Measurements from ENCODE around the gene PRDM16. TPM values are rescaled to one million over a fixed set of nuclear protein-coding genes. Genes with fewer than 3 reads are reported as not detected.

Gene PRDM16
- total RNA-seq, 1 donor from 2014 or later = 12.9 TPM

DNA sequence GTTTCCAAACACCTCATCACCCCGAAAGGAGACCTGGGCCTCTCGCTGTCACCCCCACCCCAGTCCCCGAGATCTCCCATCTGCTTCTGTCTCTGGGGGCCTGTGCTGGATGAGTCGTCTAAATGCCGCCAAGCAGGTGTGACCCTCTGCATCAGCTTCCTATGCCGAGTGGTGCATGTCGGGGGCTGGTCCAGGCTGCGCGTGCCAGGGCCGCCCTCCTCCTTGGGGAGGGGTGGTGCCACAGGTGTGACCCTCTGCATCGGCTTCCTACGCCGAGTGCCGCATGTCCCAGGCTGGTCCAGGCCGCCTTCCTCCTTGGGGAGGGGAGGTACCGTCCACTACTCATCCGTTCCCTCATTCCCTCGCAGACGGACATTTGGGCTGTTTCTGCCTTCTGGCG, 115.7 kb downstream of the PRDM16 start:
- intact Hi-C loops (cut with DNase I) = loop anchor here (5.0 kb wide), 3 partner anchors 117 to 163 kb away; partner anchors contain the start of gene PRDM16
- DNase-seq (ENCODE audit: low spot score) = no peak

DNA sequence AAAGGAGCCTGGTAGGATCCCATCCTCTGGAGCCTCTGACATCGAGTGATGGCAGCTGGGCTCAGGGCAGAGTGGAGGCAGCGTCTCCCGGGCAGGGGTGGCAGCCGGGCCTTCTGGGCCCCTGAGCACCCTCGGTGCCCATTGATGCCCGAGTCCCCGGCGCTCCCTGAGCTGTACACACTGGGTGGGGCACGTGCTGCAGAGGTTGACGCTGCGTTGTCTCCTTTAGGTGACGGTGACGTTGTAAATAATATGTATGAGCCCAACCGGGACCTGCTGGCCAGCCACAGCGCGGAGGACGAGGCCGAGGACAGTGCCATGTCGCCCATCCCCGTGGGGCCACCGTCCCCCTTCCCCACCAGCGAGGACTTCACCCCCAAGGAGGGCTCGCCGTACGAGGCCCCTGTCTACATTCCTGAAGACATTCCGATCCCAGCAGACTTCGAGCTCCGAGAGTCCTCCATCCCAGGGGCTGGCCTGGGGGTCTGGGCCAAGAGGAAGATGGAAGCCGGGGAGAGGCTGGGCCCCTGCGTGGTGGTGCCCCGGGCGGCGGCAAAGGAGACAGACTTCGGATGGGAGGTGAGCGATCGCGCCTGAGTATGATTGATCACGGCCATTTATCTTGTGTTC, 117.0 kb downstream of the PRDM16 start:
- intact Hi-C loops (cut with DNase I) = loop anchor here (5.0 kb wide), 3 partner anchors 119 to 161 kb away; partner anchors contain the start of gene PRDM16
- DNase-seq (ENCODE audit: low spot score) = no peak

DNA sequence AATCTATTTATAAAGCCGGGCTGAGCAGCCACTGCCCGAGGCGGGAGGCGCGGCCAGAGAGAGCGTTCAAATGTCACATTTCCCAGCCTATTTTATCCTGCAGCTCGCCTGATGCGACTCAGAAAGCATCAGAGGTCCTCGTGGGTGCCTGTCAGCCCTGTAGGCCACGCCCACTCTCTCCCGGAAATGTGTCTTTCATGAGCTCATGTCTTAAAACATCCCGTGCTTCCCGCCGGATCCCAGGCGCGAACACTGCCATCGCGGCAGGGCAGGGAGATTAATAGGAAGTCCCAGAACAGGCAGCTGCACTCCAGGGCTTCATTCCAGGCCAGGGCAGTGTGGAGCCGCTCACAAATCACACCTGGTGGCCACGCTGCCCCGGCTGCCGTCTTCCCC, 117.5 kb downstream of the PRDM16 start:
- intact Hi-C loops (cut with DNase I) = loop anchor here (5.0 kb wide), 3 partner anchors 119 to 161 kb away; partner anchors contain the start of gene PRDM16
- DNase-seq (ENCODE audit: low spot score) = peak; percentile 93

DNA sequence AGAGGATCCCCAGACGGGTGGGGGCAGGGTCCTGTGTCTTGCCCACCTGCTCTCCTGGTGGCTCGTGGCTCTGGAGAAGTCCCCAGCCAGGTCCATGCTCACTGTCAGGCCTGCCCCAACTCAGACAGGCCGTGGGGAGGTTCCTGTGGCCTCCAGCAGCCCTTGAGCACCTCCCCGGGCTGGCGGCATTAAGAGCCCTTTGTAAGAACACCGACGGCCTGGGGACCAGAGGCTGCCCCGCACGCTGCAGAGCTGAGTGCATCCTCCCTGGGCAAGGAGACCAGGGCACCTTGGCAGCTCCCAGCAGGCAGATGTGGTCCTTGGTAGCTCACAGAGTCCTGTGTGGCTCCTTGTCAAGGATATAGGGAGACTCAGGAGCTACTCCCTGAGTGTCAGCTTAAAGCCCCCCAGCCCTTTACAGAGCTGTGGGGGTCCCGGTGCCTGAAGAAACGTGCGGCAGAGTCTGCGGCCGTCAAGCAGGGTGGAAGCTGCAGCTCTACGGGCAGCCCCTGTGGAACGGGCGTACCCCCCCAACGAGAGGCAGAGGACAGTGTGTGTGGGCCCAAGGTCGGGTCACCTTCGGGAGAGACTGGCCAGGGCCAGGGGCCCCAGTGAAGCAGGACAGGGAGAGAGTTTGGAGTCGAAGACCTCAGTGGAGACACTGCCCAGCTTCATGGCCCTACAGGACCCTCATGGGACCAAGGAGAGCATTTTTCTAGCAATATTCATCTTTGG, 118.6 kb downstream of the PRDM16 start:
- intact Hi-C loops (cut with DNase I) = loop anchor here (5.0 kb wide), 3 partner anchors 120 to 160 kb away; partner anchors contain the start of gene PRDM16
- DNase-seq (ENCODE audit: low spot score) = no peak

DNA sequence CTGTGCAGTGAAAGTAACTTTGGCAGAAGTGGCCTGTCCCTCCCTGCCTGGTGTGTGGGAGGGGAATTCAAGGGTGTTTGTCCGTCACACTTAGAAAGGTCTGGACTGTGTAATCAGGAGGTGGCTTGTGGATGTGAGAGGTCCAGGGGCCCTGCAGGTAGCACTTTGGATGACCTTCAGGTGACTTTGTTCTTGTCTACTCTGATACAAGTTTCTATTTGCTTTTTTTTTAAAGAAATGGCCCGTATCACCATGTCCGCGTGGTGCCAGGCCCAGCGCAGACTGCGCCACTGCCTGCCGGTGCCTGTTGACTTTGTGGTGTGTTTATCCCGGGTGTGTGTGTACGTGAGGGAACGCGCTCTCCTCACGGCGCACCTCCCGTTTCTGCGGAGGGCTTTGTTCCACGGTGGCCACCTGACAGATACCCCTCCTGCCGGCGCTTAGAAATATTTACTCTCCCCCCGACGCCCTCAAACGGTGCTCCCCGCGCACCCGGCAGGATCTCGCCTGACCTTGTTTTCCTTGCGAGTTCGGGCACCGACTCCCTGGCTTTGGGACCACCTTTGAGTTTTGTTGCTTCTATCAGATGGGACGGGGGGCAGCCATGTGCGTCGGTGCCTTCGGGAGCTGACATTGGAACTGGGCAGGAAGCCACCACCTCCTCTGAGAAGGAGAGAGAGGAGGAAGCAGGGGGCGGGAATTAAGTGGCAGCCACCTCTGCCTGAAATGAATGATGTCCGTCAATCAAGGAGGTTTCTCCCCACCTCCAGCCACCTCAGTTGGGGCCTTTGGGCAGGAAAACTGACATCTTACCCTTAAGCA, 119.4 kb downstream of the PRDM16 start:
- intact Hi-C loops (cut with DNase I) = loop anchor here (5.0 kb wide), 3 partner anchors 121 to 159 kb away; partner anchors contain the start of gene PRDM16
- no peak for DNase-seq (ENCODE audit: low spot score)

DNA sequence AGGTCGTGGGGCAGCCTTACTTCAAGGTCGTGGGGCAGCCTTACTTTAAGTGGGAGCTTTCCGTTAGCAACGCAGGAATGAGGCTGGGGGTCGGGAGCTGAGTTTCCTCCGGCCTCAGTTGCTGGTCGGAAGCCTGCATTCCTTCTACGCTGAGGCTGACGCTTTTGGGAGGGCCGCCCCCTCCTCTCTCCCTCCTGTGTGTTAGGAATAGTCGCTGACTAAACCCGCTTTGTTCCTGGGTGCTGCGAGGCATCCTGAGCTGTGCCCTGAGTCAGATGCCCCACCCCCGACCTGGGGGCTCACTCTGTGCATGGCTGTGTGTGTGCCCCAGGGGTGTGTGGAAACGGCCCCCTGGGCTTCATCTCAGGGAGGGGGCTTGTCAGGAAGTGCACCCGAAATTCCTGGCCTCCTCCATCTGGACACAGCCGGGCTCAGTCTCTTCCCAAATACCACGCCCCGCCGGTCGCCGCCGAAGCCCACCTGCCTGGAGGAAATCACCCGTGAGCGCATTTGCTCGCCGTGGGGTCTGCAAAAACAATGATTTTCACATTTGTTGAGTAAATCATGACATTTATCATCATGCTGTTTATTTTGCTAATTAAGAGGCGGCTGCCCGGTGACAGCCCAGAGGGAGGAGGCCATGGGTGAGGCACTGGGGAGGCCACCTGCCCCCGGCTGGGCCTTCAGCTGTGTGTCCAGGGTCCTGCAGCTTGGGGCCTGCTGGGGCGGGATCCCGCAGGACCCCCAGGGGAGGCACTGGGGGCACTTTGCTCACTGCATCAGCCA, 121.4 kb downstream of the PRDM16 start:
- intact Hi-C loops (cut with DNase I) = no loop called here
- DNase-seq (ENCODE audit: low spot score) = no peak

DNA sequence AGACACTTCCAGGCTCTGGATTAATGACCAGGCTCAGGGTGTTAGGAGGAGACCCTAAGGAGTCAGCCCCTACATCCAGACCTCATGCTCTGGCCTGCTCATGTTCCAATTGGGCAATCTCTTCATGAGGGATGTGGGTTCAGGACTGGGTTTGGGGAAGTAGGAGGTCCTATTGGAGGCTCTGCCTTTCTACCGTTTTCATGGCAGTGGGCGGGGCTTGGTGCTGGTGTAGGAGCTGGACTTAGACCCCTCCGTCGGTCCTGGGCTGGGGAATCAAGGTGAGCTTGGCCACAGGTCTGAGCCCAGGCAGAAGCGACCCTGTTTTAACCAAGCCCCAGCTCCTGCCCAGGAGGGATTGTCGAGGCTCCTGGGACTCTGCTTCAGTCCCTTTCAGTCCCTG, 123.4 kb downstream of the PRDM16 start:
- DNase-seq (ENCODE audit: low spot score) = no peak
- intact Hi-C loops (cut with DNase I) = no loop called here

DNA sequence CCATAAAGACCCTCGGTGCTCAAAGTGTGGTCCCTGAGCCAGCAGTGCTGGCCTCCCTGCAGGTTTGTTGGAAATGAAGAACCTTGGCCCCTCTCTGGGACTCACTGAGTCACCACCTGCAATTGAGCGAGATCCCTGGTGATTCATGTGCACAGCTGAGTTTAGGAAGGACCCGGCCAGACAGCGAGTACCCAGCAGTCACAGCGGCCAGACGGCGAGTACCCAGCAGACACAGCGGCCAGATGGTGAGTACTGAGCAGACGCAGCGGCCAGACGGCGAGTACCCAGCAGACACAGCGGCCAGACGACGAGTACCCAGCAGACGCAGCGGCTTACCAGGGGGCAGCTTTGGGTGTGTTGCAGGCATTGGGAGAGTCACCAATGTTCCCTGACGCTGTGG, 123.8 kb downstream of the PRDM16 start:
- no peak for DNase-seq (ENCODE audit: low spot score)
- intact Hi-C loops (cut with DNase I) = no loop called here

DNA sequence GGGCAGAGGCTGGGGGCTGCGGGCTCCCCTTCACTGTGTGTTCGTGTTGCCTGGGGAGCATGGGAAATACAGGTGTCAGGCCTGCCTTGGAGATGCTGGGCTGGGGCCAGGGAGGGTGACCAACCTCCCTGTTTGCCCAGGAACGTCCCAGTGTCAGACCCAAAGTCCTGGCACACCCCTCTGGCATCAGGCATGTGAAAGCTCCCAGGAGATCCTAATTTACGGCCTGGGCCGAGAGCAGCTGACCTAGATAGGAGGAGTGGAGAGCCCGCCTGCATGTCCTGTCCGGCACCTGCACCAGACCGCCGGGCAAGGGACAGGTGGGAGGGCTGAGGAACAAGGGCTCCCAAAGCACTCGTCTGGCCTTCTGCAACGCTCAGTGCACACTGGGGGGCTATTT, 124.8 kb downstream of the PRDM16 start:
- intact Hi-C loops (cut with DNase I) = no loop called here
- DNase-seq (ENCODE audit: low spot score) = no peak

DNA sequence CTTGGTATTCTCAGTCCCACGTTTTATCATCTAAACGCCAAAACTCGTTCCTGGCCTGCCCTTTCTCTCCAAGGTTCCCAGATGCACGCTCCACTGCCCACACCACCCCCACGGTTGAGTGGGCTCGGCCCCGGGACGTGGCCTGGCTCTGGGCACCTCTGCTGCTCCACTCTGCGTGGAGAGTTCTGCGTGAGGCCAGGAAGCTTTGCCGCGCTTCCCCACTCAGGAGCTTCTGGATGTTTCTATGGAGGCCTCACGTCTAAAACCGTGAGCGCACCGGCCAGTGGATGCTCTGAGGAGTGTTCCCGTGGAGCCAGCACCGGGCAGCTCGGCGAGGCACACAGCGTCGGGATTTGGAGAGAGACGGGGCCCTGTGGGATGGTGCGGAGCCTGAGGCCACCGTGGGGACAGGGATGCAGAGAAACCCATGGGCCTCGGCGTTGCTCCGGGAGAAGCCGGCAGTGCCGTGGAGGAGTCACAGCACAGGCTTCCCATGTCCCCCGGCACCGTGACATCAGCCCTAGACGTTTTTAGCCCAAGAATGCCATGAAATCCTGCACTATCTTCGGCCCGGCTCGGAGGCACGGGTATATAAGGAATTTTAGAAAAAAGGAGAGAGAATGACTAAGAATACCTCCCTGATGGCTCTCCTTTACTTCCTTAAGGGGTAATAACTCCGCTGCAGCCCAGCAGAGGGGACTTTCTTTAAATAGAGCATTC, 125.9 kb downstream of the PRDM16 start:
- DNase-seq (ENCODE audit: low spot score) = no peak
- intact Hi-C loops (cut with DNase I) = no loop called here

DNA sequence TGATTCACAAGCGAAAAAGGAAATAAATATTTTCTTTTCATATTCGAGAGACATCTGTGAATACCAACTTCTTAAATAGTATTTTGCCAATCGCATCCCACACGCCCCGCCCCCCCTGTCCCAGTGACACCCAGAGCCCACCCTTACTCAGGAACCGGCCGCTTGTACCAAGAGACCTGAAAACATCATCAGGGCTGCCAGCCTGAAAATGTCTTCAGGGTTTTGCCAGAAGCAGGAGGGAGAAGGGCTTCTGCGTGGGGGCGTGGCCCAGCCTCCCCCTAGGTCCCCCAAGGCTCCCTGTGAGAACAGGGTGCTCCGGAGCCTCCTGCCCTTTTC, 126.4 kb downstream of the PRDM16 start:
- no peak for DNase-seq (ENCODE audit: low spot score)
- intact Hi-C loops (cut with DNase I) = no loop called here

DNA sequence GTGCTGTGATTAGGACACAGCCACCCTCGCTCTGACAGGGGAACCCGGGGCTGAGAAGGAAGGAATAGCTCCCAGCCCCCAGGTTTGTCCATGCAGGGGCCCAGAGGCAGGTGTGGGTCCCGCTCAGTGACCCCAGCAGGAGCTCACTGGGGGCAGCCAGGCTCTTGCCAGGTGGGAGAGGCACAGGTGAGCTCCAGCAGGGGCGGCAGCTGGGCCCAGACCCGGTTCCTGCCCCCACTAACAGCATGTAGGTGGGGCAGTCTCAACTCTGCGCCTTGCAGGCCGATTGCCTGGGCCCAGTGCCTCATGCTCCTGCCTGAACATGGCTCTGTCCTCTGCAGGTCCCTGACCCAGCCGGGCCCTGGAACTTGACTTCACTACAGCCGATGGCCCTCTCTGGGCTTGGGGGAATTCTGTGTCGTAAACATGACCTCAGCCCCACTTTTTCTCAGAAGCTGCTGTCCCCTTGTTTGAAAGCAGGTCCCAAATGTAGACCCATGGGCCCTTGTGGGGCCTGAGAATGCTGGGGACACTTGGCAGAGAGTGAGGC, 127.0 kb downstream of the PRDM16 start:
- intact Hi-C loops (cut with DNase I) = no loop called here
- DNase-seq (ENCODE audit: low spot score) = no peak

DNA sequence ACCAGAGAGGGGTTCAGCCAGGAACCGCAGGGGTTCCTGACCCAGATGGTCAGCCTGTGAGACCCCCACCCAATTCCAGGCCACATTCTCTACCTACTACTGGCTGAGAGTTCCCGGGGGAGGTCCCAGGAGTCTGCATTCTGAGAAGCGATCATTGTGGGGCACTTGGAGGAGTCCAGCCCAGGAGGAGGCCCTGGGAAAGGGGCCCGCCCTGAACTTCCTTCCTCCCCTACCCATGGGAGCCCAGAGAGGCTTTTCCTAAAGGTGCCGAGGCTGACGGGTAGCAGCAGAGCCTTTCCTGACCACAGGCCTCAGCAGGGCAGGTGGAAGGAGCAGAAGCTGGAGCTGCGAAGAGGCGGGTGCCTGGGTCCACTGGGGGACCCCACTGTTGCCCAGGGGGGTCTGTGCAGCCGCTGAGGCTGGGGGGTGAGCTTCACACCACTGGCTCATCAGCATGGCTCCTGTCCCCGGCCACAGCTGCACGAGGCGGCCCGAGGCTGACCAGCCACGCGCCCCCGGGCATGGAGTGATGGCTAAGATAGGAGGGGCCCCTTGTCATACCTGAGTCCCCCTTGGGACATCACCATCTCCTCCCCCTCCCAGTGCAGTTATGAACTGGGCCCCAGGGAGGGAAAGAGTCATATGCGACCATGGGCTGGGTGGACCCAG, 127.7 kb downstream of the PRDM16 start:
- intact Hi-C loops (cut with DNase I) = no loop called here
- no peak for DNase-seq (ENCODE audit: low spot score)

DNA sequence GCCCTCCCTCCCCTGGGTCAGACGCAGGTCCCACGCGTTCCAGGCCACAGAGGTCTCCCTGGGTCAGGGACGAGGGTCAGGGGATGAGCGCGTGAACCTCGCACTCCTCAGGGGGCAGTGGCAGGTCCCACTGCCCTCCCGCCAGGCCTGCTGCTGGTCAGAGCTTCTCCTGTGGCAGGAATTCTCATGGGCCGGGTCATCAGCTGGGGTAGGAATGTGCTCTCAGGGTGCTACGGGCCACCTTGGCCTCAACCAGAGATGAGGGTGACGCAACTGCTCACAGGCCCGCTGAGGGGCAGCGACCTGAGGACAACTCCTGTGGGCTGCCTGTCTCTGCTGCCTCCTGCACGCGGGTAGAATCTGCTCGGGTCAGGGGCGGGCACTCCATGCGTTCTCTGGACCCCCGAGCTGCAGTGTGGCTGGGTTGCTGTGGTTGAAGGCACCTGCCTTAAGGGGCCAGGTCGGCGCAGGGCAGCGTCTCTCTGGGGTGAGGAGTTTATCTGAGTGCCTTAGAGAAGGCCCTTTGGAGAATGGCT, 128.8 kb downstream of the PRDM16 start:
- intact Hi-C loops (cut with DNase I) = no loop called here
- DNase-seq (ENCODE audit: low spot score) = no peak

DNA sequence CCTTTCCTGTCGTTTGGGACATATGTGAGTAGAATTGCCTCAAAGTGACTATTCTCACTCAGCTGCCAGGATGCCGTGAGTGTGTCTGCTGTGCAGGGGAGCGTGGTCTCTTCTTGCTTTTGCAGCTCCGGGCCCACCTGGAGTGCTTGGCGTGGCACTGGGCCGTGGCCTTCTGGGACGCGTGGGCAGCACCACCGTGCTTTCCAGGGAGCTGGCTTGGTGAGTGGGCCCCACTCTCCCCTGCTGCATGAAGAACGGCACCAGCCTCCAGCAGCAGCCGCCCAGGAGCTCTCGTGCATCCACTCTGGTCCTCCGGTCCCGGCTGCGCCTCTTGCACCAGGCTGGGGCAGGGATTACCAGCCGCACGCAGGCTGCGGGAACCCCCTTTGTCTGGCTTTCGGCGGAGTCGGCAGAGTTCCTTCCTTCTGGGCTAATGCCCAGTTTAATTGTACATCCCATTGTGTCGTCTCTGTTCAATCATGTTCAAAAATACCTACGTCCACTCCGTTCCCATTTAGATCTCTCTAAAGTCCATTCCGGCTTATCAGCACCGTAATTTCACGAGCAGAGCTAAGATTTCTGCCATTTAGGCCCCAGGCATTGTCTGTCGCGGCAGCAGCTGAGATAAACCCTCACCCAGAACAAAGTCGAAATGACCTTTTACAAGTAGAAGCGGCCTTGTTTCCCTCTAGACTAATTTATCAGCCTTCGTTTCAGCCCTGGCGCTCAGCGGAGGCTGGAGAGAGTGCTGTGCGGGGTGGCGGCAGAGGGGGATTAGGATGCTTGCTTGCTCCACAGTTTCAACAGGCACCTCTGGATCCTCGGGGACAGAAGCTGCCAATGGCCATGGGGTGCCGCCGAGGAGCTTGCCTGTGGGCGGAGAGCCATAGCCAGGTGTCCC, 129.6 kb downstream of the PRDM16 start:
- no peak for DNase-seq (ENCODE audit: low spot score)
- intact Hi-C loops (cut with DNase I) = no loop called here

DNA sequence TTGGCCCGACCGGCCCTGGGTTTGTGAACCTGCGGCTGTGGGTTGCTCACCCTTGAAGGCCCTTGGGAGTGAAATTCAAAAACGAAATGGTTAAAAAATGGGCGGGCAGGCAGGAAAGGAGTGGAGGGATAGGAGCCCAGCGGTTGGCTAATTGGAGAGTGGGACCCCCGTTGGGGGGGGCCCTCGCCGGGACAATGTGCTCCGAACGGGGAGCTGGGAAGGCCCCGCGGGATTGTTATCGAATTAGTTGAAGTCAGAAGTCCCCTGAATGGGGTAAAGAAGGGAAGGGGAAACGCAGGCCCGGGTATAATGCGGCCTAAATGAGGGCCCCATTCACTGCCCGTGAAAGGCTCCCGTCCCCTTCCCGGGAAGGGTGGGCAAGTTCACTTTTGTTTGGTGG, 135.7 kb downstream of the PRDM16 start:
- no peak for DNase-seq (ENCODE audit: low spot score)
- intact Hi-C loops (cut with DNase I) = no loop called here

DNA sequence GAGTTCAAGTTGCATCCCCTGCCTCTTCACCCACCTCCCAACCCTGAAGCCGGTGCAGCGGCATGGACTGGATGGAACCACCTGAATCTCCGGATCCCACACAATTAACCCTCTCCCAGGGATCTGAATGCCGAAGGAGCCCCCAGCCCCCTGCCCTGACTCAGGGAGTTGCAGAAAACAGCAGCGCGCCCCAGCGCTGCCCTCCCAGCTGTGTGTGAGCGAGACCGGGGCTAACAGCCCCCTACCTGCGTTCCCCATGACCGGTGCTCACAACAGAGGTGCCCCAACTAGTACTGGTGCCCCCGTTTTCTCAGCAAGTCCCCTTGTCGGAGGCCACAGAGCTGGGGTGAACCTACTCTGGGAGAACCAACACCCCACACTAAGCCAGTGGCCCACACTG, 136.8 kb downstream of the PRDM16 start:
- no peak for DNase-seq (ENCODE audit: low spot score)
- intact Hi-C loops (cut with DNase I) = no loop called here

All from cardiac septum (tissue), 1 donor.